K562 (cell line): ENCODE data around the gene NBR1. TPM values are rescaled to one million over a fixed set of nuclear protein-coding genes. Genes with fewer than 3 reads are reported as not detected.

ENCODE experiments used
- CTCFL ChIP-seq: IDR thresholded peaks from 2 replicates; pipeline ENCODE4 v1.6.1; 2011; ENCODE audit warnings: borderline replicate concordance, low read depth, mild to moderate bottlenecking, moderate library complexity, low read length; ENCODE audit not compliant: insufficient read depth, poor library complexity, severe bottlenecking
- PURB ChIP-seq: sonication (generic); formaldehyde crosslinking; IDR thresholded peaks from 2 replicates; pipeline ENCODE4 v1.9.0; 2021; ENCODE audit warnings: low read depth, mild to moderate bottlenecking, missing genetic modification reagents
- RCOR1 ChIP-seq, 2 experiments: IDR thresholded peaks; 2 replicates each; pipeline ENCODE4 v1.6.1; 2012; ENCODE audit warnings: low read depth in 2 of 2, low read length in 2 of 2, borderline replicate concordance in 1 of 2, improper control_type of control experiment in 1 of 2
- SMAD2 ChIP-seq: fragments of 150-350 bp; IDR thresholded peaks from 2 replicates; pipeline ENCODE4 v1.6.1; 2014; ENCODE audit warnings: low read depth, mild to moderate bottlenecking, low read length
- STAT5A ChIP-seq: IDR thresholded peaks from 2 replicates; pipeline ENCODE4 v1.6.1; 2012; ENCODE audit warnings: low read length, inconsistent platforms, borderline replicate concordance
- ZNF407 ChIP-seq: fragments of 450-650 bp; IDR thresholded peaks from 2 replicates; pipeline ENCODE4 v1.6.1; 2016; ENCODE audit warnings: low read depth
- polyA plus RNA-seq, 8 experiments: library from polyadenylated mRNA; depleted of rRNA in 4 of 8; stranded (reverse) in 5 of 8; unstranded in 3 of 8; fragments of >200 nt; fragmentation: Nextera tagmentation in 2 of 8; fragmentation: Illumina TruSeq in 1 of 8; extraction: Ambion mirVana in 2 of 8; extraction: Trizol in 1 of 8; gene quantifications; 2 replicates each; pipeline versions ENCODE4 v1.2.1 to v1.2.3, GENCODE V29; 2011 to 2014; ENCODE audit warnings: inconsistent platforms in 1 of 8, missing spikeins in 1 of 8
- total RNA-seq, 7 experiments: library from RNA; depleted of rRNA in 6 of 7; stranded (reverse); fragments of >200 nt in 6 of 7; fragmentation: Illumina TruSeq in 2 of 7; extraction: Trizol in 2 of 7; gene quantifications; 2 replicates each; pipeline versions ENCODE4 v1.2.1 to v1.2.3, GENCODE V29; 2011 to 2021; ENCODE audit warnings: low replicate concordance in 1 of 7

NBR1 gene
- total and polyA plus RNA-seq, 9 of the 15 experiments (the other 6 are each of a cell fraction or from before 2014, with no cell fraction given) = 4.2 to 70.1 (median 39.9) TPM

DNA sequence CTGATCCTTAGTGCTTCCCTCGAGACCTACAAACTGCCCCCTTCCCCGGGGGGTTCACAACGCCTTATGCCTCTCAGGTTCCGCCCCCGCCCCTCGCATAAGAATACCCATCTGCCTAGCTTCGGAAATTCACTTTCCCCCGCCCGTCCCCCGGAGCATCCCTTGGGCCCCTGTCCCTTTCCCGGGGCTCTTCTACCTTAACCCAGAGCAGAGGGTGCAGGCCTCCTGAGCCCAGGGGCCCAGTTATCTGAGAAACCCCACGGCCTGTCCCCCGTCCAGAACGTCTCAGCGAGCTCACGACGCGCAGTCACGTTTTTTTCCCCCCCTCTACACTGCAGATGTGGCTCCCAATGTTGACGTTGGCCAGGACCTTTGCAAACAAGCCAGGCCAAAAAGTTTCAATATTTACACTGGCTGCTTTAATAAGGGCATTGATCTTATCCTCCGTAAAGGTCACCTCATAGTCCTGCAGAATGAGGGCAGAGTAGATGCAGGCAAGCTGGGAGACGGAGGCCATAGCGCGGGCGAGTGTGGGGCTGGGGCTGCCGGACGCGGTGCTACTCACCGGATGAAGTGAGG, 1.4 kb upstream of the NBR1 start (continued):
- no peak for TF ChIP-seq PURB
- TF ChIP-seq CTCFL = no peak
- TF ChIP-seq SMAD2 = no peak
- no peak for TF ChIP-seq ZNF407
- TF ChIP-seq RCOR1 (IDR thresholded peaks at IDR 0.05; ENCODE audit: borderline replicate concordance in 1 of 2, low read depth in 2 of 2, low read length in 2 of 2) = no peak
- no peak for TF ChIP-seq STAT5A
